HG03558 (cell line): Measurements from ENCODE around the gene PVALEF.

Source experiments
- ATAC-seq: cut with Tn5 transposase; IDR thresholded peaks from one replicate; pipeline ENCODE4 v1.9.1; 2021; ENCODE audit warnings: moderate number of reproducible peaks; ENCODE audit not compliant: unreplicated experiment; ENCODE audit errors: extremely low read depth

The PVALEF gene

GRCh38 chr17:81160747-81161453 lies 4.4 kb upstream of the PVALEF start:
- ATAC-seq = no peak

- no peak for ATAC-seq
Observed at GRCh38 chr17:81161536-81161935, 3.8 kb upstream of the PVALEF start.

GRCh38 chr17:81161972-81162371 lies 3.3 kb upstream of the PVALEF start:
- no peak for ATAC-seq

- no peak for ATAC-seq
Observed at GRCh38 chr17:81162491-81162890, 2.8 kb upstream of the PVALEF start.

- ATAC-seq = no peak
Observed at GRCh38 chr17:81163051-81163695, 2.1 kb upstream of the PVALEF start.

GRCh38 chr17:81163703-81164370 lies 1.5 kb upstream of the PVALEF start:
- no peak for ATAC-seq

GRCh38 chr17:81164371-81165245 lies 699 bp upstream of the PVALEF start:
- ATAC-seq = no peak

- ATAC-seq = no peak
Observed at GRCh38 chr17:81166033-81166492, 756 bp downstream of the PVALEF start, which contains the start of gene AATK. Gene AATK, minus strand, starts transcription at chr17:81166221. Its CDS starts 229 bp downstream, at chr17:81165992.

- ATAC-seq = no peak
Observed at GRCh38 chr17:81167194-81167524, 1.9 kb downstream of the PVALEF start.

- ATAC-seq = no peak
Observed at GRCh38 chr17:81167638-81168037, 2.3 kb downstream of the PVALEF start.

GRCh38 chr17:81169870-81170309 lies 4.6 kb downstream of the PVALEF start:
- ATAC-seq = no peak

- no peak for ATAC-seq
Observed at GRCh38 chr17:81170727-81171494, 5.6 kb downstream of the PVALEF start.

- no peak for ATAC-seq
Observed at GRCh38 chr17:81171941-81172340, 6.6 kb downstream of the PVALEF start.

- ATAC-seq = no peak
Observed at GRCh38 chr17:81173052-81173761, 7.9 kb downstream of the PVALEF start.

GRCh38 chr17:81173762-81174155 lies 8.5 kb downstream of the PVALEF start:
- no peak for ATAC-seq

GRCh38 chr17:81176666-81177065 lies 11.4 kb downstream of the PVALEF start:
- ATAC-seq = no peak

GRCh38 chr17:81178136-81179091 lies 13.1 kb downstream of the PVALEF start:
- no peak for ATAC-seq

- no peak for ATAC-seq
Observed at GRCh38 chr17:81179220-81179619, 13.9 kb downstream of the PVALEF start.
